Measurements from ENCODE around the gene PLA2G2F. TPM values are rescaled to one million over a fixed set of nuclear protein-coding genes. Genes with fewer than 3 reads are reported as not detected.

Gene PLA2G2F
- polyA plus RNA-seq, 1 experiment, result not detected

DNA sequence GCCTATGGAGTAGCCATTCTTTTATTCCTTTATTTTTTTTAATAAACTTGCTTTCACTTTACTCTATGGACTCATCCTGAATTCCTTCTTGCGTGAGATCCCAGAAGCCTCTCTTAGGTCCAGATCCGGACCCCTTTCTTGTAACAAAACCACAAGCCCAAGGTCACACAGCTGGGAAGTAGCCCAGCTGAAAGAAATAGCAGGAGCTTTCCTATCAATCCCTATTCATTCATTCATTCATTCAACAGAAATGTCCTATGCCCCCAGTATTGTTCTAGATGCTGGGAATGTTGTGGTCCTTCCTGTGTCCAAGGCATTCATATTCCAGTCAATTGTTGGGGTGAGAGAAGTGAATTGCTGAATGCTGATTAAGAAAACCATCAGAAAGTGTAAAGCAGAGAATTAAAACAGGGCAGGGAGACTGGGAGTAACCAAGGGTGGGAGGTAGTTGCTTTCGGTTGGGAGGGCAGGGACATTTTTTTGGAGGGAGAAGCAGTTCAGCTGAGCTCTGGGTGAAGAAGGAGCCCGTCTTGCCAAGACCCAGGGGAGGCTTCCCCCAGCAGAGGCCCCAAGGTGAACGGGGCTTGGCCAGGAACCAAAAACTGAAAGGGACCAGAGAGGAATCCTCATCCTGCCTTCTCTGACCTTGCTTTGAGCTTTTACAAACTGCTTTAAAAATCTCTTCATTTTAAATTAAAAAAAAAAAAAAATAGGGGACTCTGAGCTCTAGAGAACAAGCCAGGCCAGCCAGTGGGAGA is 30.6 kb upstream of the PLA2G2F start:
- POLR2A ChIA-PET, result no interaction called here
- CTCF ChIA-PET, result interaction anchor here (0.5 to 1.0 kb wide), 2 partner anchors 8 kb away, joined by 3 to 5 read pairs; no protein-coding TSS in a partner anchor
- H3K36me3 ChIP-seq (ENCODE audit: control insufficient read depth, insufficient read depth, low read length), result no peaks in the 10 kb centered on the region
- TF ChIP-seq, protein P1, sequence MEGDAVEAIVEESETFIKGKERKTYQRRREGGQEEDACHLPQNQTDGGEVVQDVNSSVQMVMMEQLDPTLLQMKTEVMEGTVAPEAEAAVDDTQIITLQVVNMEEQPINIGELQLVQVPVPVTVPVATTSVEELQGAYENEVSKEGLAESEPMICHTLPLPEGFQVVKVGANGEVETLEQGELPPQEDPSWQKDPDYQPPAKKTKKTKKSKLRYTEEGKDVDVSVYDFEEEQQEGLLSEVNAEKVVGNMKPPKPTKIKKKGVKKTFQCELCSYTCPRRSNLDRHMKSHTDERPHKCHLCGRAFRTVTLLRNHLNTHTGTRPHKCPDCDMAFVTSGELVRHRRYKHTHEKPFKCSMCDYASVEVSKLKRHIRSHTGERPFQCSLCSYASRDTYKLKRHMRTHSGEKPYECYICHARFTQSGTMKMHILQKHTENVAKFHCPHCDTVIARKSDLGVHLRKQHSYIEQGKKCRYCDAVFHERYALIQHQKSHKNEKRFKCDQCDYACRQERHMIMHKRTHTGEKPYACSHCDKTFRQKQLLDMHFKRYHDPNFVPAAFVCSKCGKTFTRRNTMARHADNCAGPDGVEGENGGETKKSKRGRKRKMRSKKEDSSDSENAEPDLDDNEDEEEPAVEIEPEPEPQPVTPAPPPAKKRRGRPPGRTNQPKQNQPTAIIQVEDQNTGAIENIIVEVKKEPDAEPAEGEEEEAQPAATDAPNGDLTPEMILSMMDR (IDR thresholded peaks at IDR 0.05; ENCODE audit: insufficient read depth, low read depth, low read length), result no peak
- DNase-seq (ENCODE audit: low read depth), result no peak
- H3K4me3 ChIP-seq (ENCODE audit: low read depth, low read length), result no peak overlapping the region
- peaks cover 1% of the 10 kb centered on the region; the same call in 1 of the 2 replicates for H3K27me3 ChIP-seq (ENCODE audit: control insufficient read depth, insufficient read depth, low read length)

DNA sequence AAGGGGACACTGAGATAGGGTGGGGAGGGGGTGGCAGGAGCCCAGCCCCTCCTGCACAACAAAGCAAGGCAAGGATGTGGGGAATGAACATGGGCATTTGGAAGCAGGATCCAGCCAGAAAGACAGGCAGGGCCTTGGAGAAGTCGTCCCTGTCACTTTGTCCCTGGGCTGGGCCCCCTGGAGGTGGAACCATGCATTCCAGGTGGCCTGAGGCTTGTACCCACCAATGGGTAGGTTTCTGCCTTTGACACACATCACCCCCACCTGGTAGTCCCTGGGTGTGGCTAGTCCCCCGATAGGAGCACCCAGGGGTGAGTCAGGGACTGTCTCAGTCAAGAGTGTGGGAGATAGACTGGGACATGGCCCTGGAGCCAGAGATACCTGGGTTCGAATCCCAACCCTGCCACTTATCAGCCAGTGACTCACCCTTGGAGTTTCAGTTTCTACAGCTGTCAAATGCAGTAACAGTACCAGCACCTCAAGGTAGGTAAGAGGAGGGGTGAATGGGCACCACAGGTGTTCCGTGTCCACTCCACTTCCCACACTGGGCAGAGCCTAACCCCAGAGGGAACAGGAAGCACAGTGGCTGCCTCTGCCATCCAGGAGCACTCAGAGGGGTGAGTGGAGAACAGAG is 29.8 kb upstream of the PLA2G2F start:
- H3K27me3 ChIP-seq (ENCODE audit: control insufficient read depth, insufficient read depth, low read length), result peaks cover 3% of the 10 kb centered on the region; the same call in 1 of the 2 replicates
- no peak for DNase-seq (ENCODE audit: low read depth)
- no peaks in the 10 kb centered on the region for H3K36me3 ChIP-seq (ENCODE audit: control insufficient read depth, insufficient read depth, low read length)
- POLR2A ChIA-PET, result no interaction called here
- TF ChIP-seq, protein P1 (IDR thresholded peaks at IDR 0.05; ENCODE audit: insufficient read depth, low read depth, low read length), result no peak
- no peak overlapping the region for H3K4me3 ChIP-seq (ENCODE audit: low read depth, low read length)
- CTCF ChIA-PET, result interaction anchor here (1.0 kb wide), 1 partner anchor 9 kb away, joined by 5 read pairs; no protein-coding TSS in a partner anchor

DNA sequence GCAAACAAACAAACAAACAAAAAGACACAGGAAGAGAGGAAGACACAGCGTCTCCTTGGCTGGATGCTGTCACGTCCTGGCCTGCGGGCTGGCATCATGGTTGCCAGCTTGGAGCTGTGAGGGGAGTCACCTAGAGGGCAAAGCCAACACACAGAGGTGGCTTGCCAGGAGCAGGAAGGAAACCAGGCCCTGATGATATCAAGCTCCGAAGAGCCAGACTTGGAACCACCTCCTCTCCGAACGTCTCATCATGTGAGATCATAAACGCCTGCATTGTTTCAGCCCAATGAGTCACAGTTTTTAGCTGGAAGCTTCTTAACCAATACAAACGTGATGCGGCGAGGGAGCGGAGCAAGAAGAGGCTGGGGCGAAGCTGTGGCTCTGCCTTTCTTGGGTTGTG is 28.4 kb upstream of the PLA2G2F start:
- Histone ChIP-seq H3K4me3 (ENCODE audit: low read depth, low read length) (no peak overlapping the region), H3K27me3 (ENCODE audit: control insufficient read depth, insufficient read depth, low read length) (peaks cover 3% of the 10 kb centered on the region; the same call in 1 of the 2 replicates), H3K36me3 (ENCODE audit: control insufficient read depth, insufficient read depth, low read length) (no peaks in the 10 kb centered on the region)
- ChIA-PET CTCF (interaction anchor here (1.4 kb wide), 1 partner anchor 9 kb away, joined by 3 read pairs; no protein-coding TSS in a partner anchor), POLR2A (no interaction called here)
- no peak for DNase-seq (ENCODE audit: low read depth)
- TF ChIP-seq, protein P1 (IDR thresholded peaks at IDR 0.05; ENCODE audit: insufficient read depth, low read depth, low read length), result no peak

DNA sequence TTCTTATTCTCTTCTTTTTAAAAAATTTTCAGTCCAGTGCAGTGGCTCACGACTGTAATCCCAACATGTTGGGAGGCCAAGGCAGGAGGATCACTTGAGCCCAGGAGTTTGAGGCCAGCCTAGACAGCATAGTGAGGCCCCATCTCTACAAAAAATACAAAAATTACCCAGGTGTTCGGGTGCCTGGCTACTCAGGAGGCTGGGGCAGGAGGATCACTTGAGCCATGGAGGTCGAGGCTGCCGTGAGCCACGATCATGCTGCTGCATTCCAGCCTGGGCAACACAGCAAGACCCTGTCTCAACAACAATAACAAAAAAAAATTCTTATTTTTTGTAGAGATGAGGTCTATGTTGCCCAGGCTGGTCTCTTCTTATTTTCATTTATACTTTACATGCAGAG is 27.7 kb upstream of the PLA2G2F start:
- H3K36me3 ChIP-seq (ENCODE audit: control insufficient read depth, insufficient read depth, low read length), result no peaks in the 10 kb centered on the region
- POLR2A ChIA-PET, result no interaction called here
- no peak overlapping the region for H3K4me3 ChIP-seq (ENCODE audit: low read depth, low read length)
- CTCF ChIA-PET, result no interaction called here
- TF ChIP-seq, protein P1 (IDR thresholded peaks at IDR 0.05; ENCODE audit: insufficient read depth, low read depth, low read length), result no peak
- H3K27me3 ChIP-seq (ENCODE audit: control insufficient read depth, insufficient read depth, low read length), result peaks cover 3% of the 10 kb centered on the region; the same call in 1 of the 2 replicates
- no peak for DNase-seq (ENCODE audit: low read depth)

DNA sequence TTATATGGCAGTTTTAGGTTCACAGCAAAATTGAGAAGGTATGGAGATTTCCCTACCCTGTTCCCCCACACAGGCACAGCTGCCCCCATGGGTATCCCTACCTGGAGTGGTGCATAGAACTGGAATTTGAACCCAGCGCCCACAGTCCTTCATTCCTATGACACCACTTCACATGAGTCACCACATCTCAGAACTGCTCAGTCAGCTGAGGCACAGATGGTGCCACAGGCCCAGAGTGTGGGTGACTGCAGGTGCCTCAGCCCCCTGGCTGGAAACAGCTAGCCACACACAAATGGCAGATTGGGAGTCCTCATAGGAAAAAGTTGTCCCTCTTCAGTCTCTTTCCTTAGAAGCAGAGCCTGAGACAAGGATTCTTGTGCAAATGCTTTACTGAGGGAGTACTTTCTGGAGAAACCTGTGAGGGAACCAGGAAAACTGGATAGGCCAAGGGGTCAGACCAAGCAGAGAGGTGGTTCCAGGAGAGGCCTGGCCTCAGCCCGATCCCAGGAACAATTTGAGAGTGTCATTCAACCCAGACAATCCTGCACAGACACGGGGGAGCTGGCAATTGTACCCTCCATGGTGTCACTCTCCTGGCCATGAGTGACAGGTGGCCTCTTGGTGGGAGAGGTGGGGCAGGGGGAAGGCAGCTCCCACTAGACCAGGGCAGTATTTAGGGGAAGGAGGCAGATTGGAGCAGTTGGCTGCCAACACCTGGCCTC is 26.7 kb upstream of the PLA2G2F start:
- ChIA-PET POLR2A (no interaction called here), CTCF (no interaction called here)
- DNase-seq (ENCODE audit: low read depth), result no peak
- TF ChIP-seq, protein P1 (IDR thresholded peaks at IDR 0.05; ENCODE audit: insufficient read depth, low read depth, low read length), result no peak
- Histone ChIP-seq H3K27me3 (ENCODE audit: control insufficient read depth, insufficient read depth, low read length) (peaks cover 3% of the 10 kb centered on the region; the same call in 1 of the 2 replicates), H3K4me3 (ENCODE audit: low read depth, low read length) (no peak overlapping the region), H3K36me3 (ENCODE audit: control insufficient read depth, insufficient read depth, low read length) (no peaks in the 10 kb centered on the region)

All from BJ (cell line).